ENCODE results near the gene SHROOM3. TPM values are rescaled to one million over a fixed set of nuclear protein-coding genes. Genes with fewer than 3 reads are reported as not detected.

The SHROOM3 gene
- total and polyA plus RNA-seq, 2 of the 13 experiments (the other 11 are each of a cell fraction or from before 2014, with no cell fraction given): 0.01 TPM; not detected in 1

DNA sequence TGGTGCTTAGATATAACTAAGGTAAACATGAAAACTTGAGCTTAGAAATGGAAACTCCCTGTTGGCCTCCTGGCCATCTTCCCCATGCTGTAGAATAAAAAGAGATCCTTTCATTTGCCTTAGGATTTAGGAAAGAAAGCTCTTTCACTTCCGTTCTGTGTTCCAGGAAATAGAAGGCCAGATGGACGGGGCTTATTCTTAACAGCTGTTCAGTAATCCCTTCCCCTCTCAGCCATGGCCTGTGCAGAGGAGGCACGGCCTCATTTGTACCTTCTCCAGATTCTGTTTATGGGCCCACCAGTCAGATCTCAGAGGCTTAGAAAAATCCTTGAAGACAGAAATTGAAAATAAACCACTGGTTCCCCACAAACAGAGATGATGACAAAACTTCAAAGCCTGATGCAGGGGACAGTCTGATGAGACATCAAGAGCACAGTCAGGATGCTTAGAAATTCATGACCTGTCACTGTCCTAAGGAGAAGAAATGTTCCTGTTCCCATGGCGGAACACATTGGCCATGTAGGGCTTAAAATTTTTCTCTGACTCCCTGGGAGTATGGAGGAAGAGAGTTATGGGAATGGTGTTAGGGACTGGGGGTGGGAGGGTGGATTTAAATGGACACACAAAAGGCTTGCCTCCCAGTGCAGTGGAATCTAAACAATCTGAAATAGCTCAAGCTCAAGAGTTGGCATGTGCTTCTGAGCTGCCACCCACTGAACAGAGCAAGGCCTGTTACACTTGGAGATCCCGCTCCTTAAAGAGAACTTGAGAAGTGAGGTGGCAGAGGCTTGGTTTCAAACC is 274.1 kb downstream of the SHROOM3 start (continued):
- TF ChIP-seq ZNF292 (CRISPR knock-in tag; IDR thresholded peaks at IDR 0.05; ENCODE audit: borderline replicate concordance, low read depth): no peak
- TF ChIP-seq ZBTB1 (CRISPR knock-in tag; IDR thresholded peaks at IDR 0.05; ENCODE audit: borderline replicate concordance): no peak
- no peak for TF ChIP-seq MEIS1 (CRISPR knock-in tag; IDR thresholded peaks at IDR 0.05; ENCODE audit: borderline replicate concordance)
- no peak for TF ChIP-seq ZNF276 (CRISPR knock-in tag; IDR thresholded peaks at IDR 0.05; ENCODE audit: low read depth)
- TF ChIP-seq ZNF850 (CRISPR knock-in tag; conservative IDR thresholded peaks at IDR 0.05): no peak
- TF ChIP-seq, protein P1, sequence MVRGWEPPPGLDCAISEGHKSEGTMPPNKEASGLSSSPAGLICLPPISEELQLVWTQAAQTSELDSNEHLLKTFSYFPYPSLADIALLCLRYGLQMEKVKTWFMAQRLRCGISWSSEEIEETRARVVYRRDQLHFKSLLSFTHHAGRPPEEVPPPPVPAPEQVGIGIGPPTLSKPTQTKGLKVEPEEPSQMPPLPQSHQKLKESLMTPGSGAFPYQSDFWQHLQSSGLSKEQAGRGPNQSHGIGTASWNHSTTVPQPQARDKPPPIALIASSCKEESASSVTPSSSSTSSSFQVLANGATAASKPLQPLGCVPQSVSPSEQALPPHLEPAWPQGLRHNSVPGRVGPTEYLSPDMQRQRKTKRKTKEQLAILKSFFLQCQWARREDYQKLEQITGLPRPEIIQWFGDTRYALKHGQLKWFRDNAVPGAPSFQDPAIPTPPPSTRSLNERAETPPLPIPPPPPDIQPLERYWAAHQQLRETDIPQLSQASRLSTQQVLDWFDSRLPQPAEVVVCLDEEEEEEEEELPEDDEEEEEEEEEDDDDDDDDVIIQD (CRISPR knock-in tag; IDR thresholded peaks at IDR 0.05; ENCODE audit: low read depth): no peak
- TF ChIP-seq MATR3 (CRISPR knock-in tag; IDR thresholded peaks at IDR 0.05): no peak
- no peak for TF ChIP-seq TARDBP (CRISPR knock-in tag; IDR thresholded peaks at IDR 0.05)
- TF ChIP-seq PTBP1 (IDR thresholded peaks at IDR 0.05; ENCODE audit: low read depth, low read length, poor library complexity, severe bottlenecking): no peak
- no peak for TF ChIP-seq MAZ (IDR thresholded peaks at IDR 0.05; ENCODE audit: borderline replicate concordance, low read depth, low read length)
- TF ChIP-seq MAZ (CRISPR knock-in tag; IDR thresholded peaks at IDR 0.05; ENCODE audit: low read depth): no peak
- TF ChIP-seq ZSCAN25 (CRISPR knock-in tag; IDR thresholded peaks at IDR 0.05): no peak
- no peak for TF ChIP-seq ZNF101 (CRISPR knock-in tag; IDR thresholded peaks at IDR 0.05; ENCODE audit: borderline replicate concordance, low read depth)

Measured in HepG2 (cell line).